GM12878 (cell line): ENCODE data around the gene PPP2R5D. TPM values are rescaled to one million over a fixed set of nuclear protein-coding genes. Genes with fewer than 3 reads are reported as not detected.
"Not testable (repeated sequence)": the region's sequence is repeated elsewhere in the genome, so short reads cannot be mapped to it uniquely, and the experiment has no call there.

Experiments
- ATAC-seq: fragments of 200-7000 bp; cut with Tn5 transposase; 3 replicates; pipeline ENCODE4 v1.9.1; 2020; ENCODE audit warnings: mild to moderate bottlenecking, moderate library complexity
- BruUV-seq: library from RNA; stranded (reverse); fragments of 400-500 nt; replicated peaks from 2 replicates; lab custom pipeline; 2021; lab: Mats Ljungman, UMichigan
- CTCF ChIA-PET: fragments of 300-600 bp; sonication (Branson Sonifier 250); formaldehyde crosslinking; extraction: SDS; loops from one replicate; lab custom pipeline; 2021; ENCODE audit warnings: inconsistent platforms; lab: Yijun Ruan, JAX
- POLR2A ChIA-PET: fragments of 350-600 bp; formaldehyde crosslinking; extraction: SDS; loops from one replicate; lab custom pipeline; 2021; ENCODE audit warnings: inconsistent platforms; lab: Charles Lee
- RAD21 ChIA-PET: fragments of 300-600 bp; sonication (Branson Sonifier 250); formaldehyde crosslinking; loops from one replicate; lab custom pipeline; 2023; ENCODE audit warnings: antibody characterized with exemption; ENCODE audit not compliant: unreplicated experiment; lab: Charles Lee
- SMC1A ChIA-PET: fragments of 300-600 bp; sonication (Branson Sonifier 250); formaldehyde crosslinking; loops from one replicate; lab custom pipeline; 2023; ENCODE audit not compliant: unreplicated experiment, uncharacterized antibody; lab: Charles Lee
- DNase-seq: peaks from one replicate; pipeline ENCODE4 v3.0.0-alpha.2; 2011; ENCODE audit warnings: low read depth, low spot score
- FAIRE-seq: peaks from 3 replicates; lab custom pipeline; 2011; peaks lifted over from hg19 to GRCh38; lab: Jason Lieb, UNC
- H2AFZ ChIP-seq: 2 replicates; pipeline ENCODE4 v1.6.0; 2011; ENCODE audit warnings: low read depth, low read length, control low read depth; ENCODE audit not compliant: control insufficient read depth
- H3K27ac ChIP-seq: 2 replicates; pipeline ENCODE4 v1.5.1; 2011; ENCODE audit warnings: control low read depth; ENCODE audit not compliant: control insufficient read depth, insufficient read depth
- H3K27me3 ChIP-seq, 2 experiments: replicated peaks in 1 of 2; 2 replicates each; pipeline versions ENCODE4 v1.6.0 to v1.6.1; 2011; ENCODE audit warnings: low read length in 1 of 2; ENCODE audit not compliant: control insufficient read depth in 2 of 2, insufficient read depth in 2 of 2
- H3K36me3 ChIP-seq, 2 experiments: 2 replicates each; pipeline ENCODE4 v1.5.1; 2011; ENCODE audit warnings: low read length in 1 of 2; ENCODE audit not compliant: control insufficient read depth in 2 of 2, insufficient read depth in 2 of 2
- H3K4me1 ChIP-seq: 2 replicates; pipeline ENCODE4 v1.6.1; 2011; ENCODE audit warnings: mild to moderate bottlenecking, low read length, moderate library complexity, mixed read lengths; ENCODE audit not compliant: control insufficient read depth, insufficient read depth
- H3K4me2 ChIP-seq: 2 replicates; pipeline ENCODE4 v1.6.0; 2011; ENCODE audit warnings: control low read depth; ENCODE audit not compliant: control insufficient read depth, insufficient read depth
- H3K4me3 ChIP-seq: fragments of 200-600 bp; sonication (generic); 2 replicates; pipeline ENCODE4 v1.5.1; 2016
- H3K79me2 ChIP-seq: 2 replicates; pipeline ENCODE4 v1.6.0; 2011; ENCODE audit warnings: low read length; ENCODE audit not compliant: control insufficient read depth, insufficient read depth
- H3K9ac ChIP-seq: 2 replicates; pipeline ENCODE4 v1.8.0; 2011; ENCODE audit warnings: low read length, control low read depth, mixed read lengths; ENCODE audit not compliant: control insufficient read depth, insufficient read depth
- H3K9me3 ChIP-seq: replicated peaks from 3 replicates; pipeline ENCODE4 v1.5.1; 2011; ENCODE audit warnings: mild to moderate bottlenecking, low read length; ENCODE audit not compliant: control insufficient read depth, insufficient read depth
- H4K20me1 ChIP-seq: 2 replicates; pipeline ENCODE4 v1.6.0; 2011; ENCODE audit not compliant: control insufficient read depth, insufficient read depth
- CHD1 ChIP-seq: IDR thresholded peaks from 2 replicates; pipeline ENCODE4 v1.6.1; 2012; ENCODE audit warnings: low read depth, low read length, improper control_type of control experiment
- EED ChIP-seq: sonication (generic); IDR thresholded peaks from 2 replicates; pipeline ENCODE4 v1.6.1; 2016; ENCODE audit warnings: antibody characterized with exemption, low read depth
- EGR1 ChIP-seq, 2 experiments: IDR thresholded peaks; 1 replicate in 1 of 2; 2 replicates in 1 of 2; pipeline ENCODE4 v1.6.1; 2011 to 2012; ENCODE audit warnings: low read depth in 2 of 2, low read length in 2 of 2, borderline replicate concordance in 1 of 2, mild to moderate bottlenecking in 1 of 2, moderate library complexity in 1 of 2
- KDM1A ChIP-seq: fragments of 200-600 bp; sonication (generic); IDR thresholded peaks from 2 replicates; pipeline ENCODE4 v1.6.1; 2016; ENCODE audit warnings: borderline replicate concordance
- LARP7 ChIP-seq: fragments of 450-650 bp; IDR thresholded peaks from 2 replicates; pipeline ENCODE4 v1.6.1; 2017; ENCODE audit warnings: mild to moderate bottlenecking
- MYC ChIP-seq: IDR thresholded peaks from 2 replicates; pipeline ENCODE4 v1.6.1; 2011; ENCODE audit warnings: mild to moderate bottlenecking, low read length, moderate library complexity, inconsistent platforms; ENCODE audit not compliant: insufficient read depth, insufficient replicate concordance, insufficient read length, severe bottlenecking
- SMARCA5 ChIP-seq: fragments of 450-650 bp; IDR thresholded peaks from 2 replicates; pipeline ENCODE4 v1.6.1; 2017; ENCODE audit warnings: mild to moderate bottlenecking
- SREBF2 ChIP-seq: IDR thresholded peaks from 2 replicates; pipeline ENCODE4 v1.6.1; 2012; ENCODE audit warnings: mild to moderate bottlenecking, low read length
- TCF7 ChIP-seq: IDR thresholded peaks from 2 replicates; pipeline ENCODE4 v1.6.1; 2014; ENCODE audit warnings: antibody characterized with exemption, borderline replicate concordance
- ZBTB11 ChIP-seq: fragments of 450-650 bp; formaldehyde crosslinking; IDR thresholded peaks from 2 replicates; pipeline ENCODE4 v1.5.0; 2022; ENCODE audit warnings: mild to moderate bottlenecking, missing genetic modification characterization
- ZNF384 ChIP-seq: IDR thresholded peaks from 2 replicates; pipeline ENCODE4 v1.6.1; 2012; ENCODE audit warnings: low read depth, mild to moderate bottlenecking, low read length, improper control_type of control experiment, borderline replicate concordance
- WGBS: methylation state at CpG from one replicate; pipeline ENCODE4 v1.1.6; 2016; ENCODE audit warnings: low lambda C conversion rate; ENCODE audit not compliant: insufficient replicate concordance, insufficient coverage; ENCODE audit errors: missing lambda C conversion rate; 5-methylcytosine and 5-hydroxymethylcytosine counted together
- in situ Hi-C: fragments of 300-500 bp; cut with MboI; formaldehyde crosslinking; loops from 9 replicates; pipeline ENCODE4 v1.14.3; 2018; ENCODE audit warnings: mixed read lengths
- intact Hi-C: fragments of 100-400 bp; cut with micrococcal nuclease; formaldehyde crosslinking; loops from one replicate; pipeline ENCODE4 v1.14.2; 2022; ENCODE audit not compliant: unreplicated experiment
- polyA plus RNA-seq, 11 experiments: library from polyadenylated mRNA; depleted of rRNA in 4 of 11; unstranded in 6 of 11; stranded (reverse) in 5 of 11; fragments of >200 nt; fragmentation: Nextera tagmentation in 4 of 11; fragmentation: Illumina TruSeq in 1 of 11; extraction: Ambion mirVana in 4 of 11; extraction: Trizol in 1 of 11; gene quantifications; 1 replicate in 1 of 11; 2 replicates in 10 of 11; pipeline versions ENCODE4 v1.2.1 to v1.2.3, GENCODE V29; 2011 to 2016; ENCODE audit warnings: inconsistent platforms in 2 of 11, missing spikeins in 2 of 11, low read depth in 1 of 11
- total RNA-seq, 4 experiments: library from RNA; depleted of rRNA in 3 of 4; stranded (reverse); fragments of >200 nt in 3 of 4; fragmentation: Illumina TruSeq in 1 of 4; extraction: Trizol in 1 of 4; gene quantifications; 2 replicates each; pipeline versions ENCODE4 v1.2.1 to v1.2.3, GENCODE V29; 2013 to 2021
- TF ChIP-seq, protein P1 (sequence below): IDR thresholded peaks from 2 replicates; pipeline ENCODE4 v1.6.1; 2012; ENCODE audit warnings: low read depth, low read length, improper control_type of control experiment

Gene PPP2R5D
- total and polyA plus RNA-seq, 10 of the 15 experiments (the other 5 are each of a cell fraction or from before 2014, with no cell fraction given) = 1.5 to 59.0 (median 32.0) TPM

GRCh38 chr6:42952389-42952788 is 32.0 kb upstream of the PPP2R5D start (continued):
- no peak for TF ChIP-seq ZBTB11 (CRISPR knock-in tag)
- TF ChIP-seq EGR1 (IDR thresholded peaks at IDR 0.05; ENCODE audit: borderline replicate concordance in 1 of 2, low read depth in 2 of 2, low read length in 2 of 2) = no peak
- TF ChIP-seq CHD1 = no peak
- TF ChIP-seq SMARCA5 = no peak
- TF ChIP-seq TCF7 = no peak
- TF ChIP-seq SREBF2 = no peak
- no peak for TF ChIP-seq EED
- no peak for TF ChIP-seq ZNF384
- no peak for TF ChIP-seq LARP7
- TF ChIP-seq, protein P1, sequence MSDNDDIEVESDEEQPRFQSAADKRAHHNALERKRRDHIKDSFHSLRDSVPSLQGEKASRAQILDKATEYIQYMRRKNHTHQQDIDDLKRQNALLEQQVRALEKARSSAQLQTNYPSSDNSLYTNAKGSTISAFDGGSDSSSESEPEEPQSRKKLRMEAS = no peak
- no peak for TF ChIP-seq KDM1A
- TF ChIP-seq MYC = no peak

GRCh38 chr6:42954405-42954804 is 30.0 kb upstream of the PPP2R5D start:
- H3K4me2 ChIP-seq, H3K79me2 ChIP-seq, ATAC-seq, intact Hi-C loops, H3K36me3 ChIP-seq, in situ Hi-C loops, H4K20me1 ChIP-seq, H3K4me1 ChIP-seq, H3K9me3 ChIP-seq, H2AFZ ChIP-seq, DNase-seq, RAD21 ChIA-PET, H3K27me3 ChIP-seq, H3K27ac ChIP-seq, BruUV-seq, H3K4me3 ChIP-seq, CTCF ChIA-PET, SMC1A ChIA-PET, FAIRE-seq, H3K9ac ChIP-seq: not testable (repeated sequence)
- 97% methylated on average over 4 of the region's 4 CpGs for WGBS
- POLR2A ChIA-PET = interaction anchor here (0.6 kb wide), 1 partner anchor 25 kb away, joined by 6 read pairs; the partner anchor contains the start of gene CNPY3
